ENCODE data around the gene TSPAN9.

Gene TSPAN9

DNA sequence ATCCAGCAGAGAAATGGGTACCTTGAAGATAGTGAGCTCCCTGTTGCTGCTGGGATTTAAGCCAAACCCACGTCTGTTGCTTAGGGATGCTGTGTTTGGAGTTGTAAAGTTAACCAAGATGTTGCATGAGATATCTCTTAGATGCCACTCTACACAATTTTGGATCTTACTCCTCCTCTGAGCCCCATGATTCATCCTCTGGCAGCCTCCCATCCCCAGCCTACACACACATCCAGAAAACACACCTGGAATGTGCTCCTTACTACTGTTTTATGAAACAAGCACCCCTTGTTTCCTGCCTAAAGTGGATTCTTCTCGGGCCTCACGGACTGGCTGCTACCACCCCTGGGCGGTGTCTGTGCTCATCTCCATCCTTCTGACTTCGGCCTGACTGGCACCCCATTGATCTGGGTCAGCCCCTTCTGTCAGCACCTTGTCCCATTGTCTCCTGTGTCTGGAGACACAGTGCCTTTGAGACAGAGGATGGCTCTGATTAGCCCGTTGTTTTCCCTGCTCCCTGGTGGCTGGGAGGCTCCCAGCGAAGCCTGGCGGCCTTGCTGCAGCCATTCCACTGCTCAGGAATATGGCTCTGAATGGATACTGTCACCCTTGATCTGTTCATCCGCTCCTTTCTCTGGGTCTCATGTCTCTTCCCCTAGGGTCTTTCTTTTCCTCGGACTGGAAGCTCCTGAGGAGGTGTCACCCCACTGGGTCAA is 24.3 kb downstream of the TSPAN9 start:
- DNase-seq (ENCODE audit: low spot score), result no peak

DNA sequence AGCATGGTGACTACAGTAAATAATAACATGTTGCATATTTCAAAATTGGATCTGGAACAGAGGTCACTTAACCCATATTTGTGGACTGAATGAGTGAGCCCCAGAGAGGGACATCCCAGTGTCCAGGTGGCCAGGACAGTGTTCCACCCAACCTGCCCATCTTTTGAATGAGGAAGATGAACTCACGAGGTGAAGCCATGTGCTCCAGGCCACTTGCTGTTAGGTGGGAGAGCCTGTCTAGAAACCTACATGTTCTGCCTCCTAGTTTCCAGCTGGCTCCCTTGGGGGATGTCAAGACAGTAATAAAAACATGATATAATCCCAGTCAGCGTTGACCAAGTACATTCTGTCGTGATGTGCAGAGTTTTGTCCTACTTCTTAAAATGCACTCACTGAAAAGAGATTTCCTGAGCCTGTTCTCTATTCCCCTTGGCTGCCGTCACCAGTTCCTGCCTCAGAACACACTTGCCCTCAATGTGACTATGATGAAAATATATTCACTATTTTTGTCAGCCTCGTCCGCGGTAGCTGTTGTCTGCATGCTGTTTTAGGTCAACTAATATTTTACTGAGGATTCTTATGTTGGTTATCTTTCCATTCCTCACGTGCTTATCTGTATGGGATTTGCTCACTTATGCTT is 25.7 kb downstream of the TSPAN9 start:
- DNase-seq (ENCODE audit: low spot score), result no peak

DNA sequence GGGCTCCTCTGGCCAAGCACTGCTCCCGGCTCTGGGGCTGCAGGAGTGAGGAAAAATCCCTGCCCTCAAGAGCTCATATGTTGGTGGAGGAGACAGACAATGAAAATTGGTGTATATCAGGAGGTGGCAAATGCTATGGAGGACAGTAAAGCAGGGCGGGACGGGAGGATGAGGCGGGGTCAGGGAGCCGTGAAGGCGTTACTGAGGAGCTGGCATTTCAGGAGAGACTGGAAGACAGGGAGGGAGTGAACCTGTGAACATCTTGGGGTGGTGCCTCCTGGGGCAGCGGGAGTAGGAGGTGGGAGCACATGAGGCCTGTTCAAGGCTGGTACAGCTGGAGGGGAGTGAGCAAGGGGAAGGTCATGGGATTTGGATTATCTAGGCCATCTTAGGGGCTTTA is 26.6 kb downstream of the TSPAN9 start:
- no peak for DNase-seq (ENCODE audit: low spot score)

DNA sequence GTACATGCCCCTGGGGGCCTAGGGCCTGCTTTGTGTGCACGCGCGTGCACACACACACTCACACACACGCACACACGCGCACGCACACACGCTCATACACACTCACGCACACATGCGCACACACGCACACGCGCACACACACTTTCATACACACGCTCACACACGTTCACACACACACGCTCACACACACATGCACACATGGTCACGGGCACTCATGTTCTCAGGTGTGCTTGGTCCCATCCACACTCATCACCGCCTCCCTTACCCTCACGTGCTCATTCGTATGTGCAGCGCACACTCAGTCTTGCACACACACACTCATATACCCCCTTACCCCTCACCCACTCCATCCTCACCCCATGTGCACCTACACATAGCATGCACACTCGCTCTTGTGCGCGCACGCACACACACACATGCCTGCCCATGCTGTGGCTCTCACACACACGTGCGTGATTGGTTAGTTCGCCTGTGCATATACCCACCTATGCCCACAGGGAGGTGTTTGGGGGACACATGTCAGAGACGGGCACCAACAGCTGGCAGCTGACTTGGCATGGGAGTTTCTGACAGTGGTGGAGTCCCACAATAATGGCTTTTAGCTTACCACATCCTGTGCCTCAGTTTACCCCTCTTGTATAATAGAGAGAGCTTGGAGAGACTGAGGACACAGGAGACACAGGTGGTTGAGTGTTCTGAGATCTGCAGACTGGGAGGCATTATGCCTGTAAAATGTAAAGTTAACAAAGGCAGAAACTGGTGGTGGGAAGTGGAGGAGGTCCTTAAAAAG is 28.7 kb downstream of the TSPAN9 start:
- DNase-seq (ENCODE audit: low spot score), result no peak

DNA sequence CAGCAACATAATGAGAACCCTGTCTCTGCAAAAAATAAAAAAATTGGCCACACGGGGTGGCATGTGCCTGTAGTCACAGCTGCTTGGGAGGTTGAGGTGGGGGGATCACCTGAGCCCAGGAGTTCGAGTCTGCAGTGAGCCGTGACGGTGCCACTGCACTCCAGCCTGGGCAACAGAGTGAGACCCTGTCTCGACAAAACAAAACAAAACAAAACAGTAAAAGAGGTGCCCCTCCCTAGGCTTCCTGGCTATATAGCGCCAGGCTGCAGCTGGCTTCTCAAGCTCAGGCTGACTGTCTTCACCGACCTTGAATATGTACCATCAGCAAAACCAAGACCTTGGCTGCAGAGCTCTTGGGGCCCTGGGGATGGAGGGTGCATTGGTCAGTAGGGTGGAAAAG is 29.4 kb downstream of the TSPAN9 start:
- no peak for DNase-seq (ENCODE audit: low spot score)

DNA sequence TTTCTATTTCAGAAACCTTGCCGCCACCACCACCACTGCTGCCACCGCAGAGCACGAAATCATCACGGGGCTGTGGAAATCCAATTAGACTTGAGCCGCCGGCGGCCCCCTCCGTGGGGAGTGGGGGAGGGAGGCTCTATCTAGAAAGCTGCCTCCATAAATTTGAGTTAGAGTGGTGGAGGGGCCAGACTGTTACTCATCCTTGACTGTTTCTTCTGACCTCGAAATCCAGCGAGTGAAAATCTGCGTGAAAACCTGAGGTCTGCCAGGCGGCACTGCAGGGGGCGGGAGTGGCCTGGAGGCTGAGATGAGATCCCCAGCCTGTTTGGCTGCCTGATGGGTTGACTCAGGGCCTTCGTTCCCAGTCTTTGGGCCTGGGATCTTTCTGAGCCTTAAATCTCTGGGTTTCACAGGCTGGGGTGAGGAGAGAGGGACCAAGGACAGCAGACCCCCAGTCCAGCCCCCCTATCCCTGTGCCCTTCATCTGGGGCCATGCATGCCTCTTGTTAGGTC is 29.9 kb downstream of the TSPAN9 start:
- DNase-seq (ENCODE audit: low spot score), result no peak

DNA sequence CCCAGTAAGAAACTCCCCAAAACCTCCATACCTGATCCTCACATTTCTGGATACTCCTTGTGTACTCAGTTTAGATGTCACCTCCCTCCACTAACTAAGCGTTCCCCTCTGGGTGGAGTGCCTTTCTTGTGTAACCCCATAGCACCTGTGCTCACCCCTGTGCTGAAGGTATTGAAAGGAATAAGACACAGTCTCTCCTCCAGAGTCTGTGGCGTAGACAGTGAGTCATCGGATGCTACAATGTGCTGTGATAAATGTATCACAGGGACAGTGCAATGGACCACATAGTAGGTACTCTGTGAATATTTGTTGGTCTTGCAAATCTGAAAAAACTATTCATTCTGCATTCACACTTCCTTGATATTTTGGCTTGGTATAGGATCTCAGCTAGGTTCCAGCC is 30.8 kb downstream of the TSPAN9 start:
- no peak for DNase-seq (ENCODE audit: low spot score)

DNA sequence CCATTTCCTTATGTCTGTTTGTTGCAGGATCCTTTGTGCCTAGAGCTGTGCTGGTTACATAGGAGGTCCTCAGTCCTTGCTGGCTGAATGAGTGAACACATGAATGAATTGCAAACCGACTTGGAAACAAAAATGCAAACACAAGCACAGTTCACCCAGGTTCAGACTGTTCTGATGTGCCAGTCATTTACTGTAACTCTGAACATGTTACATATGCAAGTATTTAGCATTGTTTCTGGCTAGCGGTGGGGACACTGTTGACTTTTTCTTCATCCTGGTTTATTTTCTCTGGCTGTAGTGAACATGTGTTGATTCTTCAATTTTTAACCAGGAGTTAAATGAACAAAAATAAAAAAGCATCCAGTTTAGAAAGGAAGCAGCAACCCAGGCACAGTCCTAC is 33.4 kb downstream of the TSPAN9 start:
- DNase-seq (ENCODE audit: low spot score), result no peak

DNA sequence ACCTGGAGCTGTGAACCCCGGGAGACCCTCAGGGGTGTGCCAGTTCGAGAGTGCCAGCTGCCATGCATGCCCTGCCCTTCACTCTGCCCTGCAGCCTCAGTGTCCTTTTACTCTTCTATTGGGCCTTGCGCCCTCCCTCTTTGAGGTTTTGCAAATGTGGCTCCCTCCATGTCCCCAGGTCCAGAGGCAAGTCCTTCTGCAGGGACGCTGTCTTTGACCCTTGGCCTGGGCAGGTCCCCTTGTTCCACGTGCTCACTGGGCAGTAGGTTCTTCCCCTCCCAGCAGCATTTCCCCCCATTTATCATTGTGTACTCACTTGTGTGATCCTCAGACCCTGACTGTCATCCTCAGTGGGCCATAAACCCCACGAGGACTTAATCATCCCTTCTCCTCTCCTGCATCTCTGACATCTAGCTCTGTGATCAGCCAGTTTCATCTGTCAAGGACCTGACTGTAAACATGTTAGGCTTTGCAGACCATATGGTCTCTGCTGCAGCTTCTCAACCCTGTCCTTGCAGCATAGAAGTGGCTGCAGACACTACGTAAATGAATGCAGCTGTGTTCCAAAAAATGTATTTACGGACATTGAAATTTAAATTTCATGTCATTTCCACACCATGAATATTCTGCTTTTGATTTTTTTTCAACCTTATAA is 36.6 kb downstream of the TSPAN9 start:
- no peak for DNase-seq (ENCODE audit: low spot score)

DNA sequence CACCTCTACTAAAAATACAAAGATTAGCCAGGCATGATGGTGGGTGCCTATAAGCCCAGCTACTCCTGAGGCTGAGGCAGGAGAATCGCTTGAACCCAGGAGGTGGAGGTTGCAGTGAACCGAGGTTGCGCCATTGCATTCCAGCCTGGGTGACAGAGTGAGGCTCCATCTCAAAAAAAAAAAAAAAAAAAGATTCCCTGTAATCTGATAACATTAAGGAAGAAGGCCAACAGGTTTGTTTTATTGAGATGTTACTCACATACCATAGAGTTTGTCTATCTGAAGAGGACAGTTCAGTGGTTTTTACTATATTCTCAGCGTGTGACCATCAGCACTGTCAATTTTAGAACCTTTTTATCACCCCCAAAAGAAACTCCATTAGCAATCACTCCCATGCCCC is 37.5 kb downstream of the TSPAN9 start:
- no peak for DNase-seq (ENCODE audit: low spot score)

DNA sequence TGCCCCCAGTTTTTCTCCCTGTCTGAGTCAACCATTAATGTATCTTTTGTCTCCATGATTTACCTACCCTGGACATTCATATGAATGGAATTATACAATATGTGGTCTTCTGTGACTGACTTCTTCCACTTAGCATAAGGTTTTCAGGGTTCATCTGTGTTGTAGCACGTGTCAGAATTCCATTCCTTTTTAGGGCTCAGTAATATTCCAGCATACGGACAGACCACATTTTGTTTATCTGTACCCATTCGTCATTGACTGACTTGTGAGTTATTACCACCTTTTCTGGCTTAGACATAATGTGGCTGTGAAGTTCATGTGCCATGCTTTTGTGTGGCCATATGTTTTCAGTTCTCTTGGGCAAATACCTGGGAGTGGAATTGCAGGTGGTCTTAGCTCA is 37.9 kb downstream of the TSPAN9 start:
- DNase-seq (ENCODE audit: low spot score), result no peak

DNA sequence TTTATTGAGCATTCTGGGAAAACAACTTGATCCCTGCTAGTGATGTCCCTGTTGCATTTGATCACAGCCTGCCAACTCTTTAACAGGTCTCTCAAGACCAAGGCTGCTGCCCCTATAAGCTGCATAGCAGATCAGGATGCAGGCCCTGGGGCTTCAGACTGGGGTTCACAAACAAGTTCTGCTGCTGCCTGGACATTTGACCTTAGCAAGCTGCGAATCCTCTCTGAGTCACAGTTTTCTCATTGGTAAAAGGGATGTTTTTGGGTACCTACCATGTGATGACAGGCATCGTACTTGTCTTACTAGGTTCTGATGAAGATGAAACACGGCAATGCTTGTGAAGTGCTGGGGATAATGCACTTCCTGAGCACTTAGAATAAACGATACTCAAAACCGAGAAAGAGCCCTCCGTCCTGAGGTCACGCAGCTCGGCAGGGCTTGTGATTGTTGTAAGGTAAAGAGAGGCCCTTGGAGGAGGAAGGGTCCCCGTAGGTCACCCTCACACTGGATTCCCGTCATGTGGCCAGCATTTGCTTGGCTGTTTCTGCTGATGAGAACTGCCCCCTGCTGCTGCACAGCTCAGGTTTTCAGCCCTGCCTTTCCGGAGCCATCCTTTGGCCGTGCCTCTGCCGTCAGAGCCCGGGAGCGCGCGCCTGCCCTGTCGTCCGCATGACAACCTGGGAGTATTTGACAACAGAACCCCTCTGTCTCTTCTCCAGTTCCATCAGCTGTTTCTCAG is 39.1 kb downstream of the TSPAN9 start:
- no peak for DNase-seq (ENCODE audit: low spot score)

DNA sequence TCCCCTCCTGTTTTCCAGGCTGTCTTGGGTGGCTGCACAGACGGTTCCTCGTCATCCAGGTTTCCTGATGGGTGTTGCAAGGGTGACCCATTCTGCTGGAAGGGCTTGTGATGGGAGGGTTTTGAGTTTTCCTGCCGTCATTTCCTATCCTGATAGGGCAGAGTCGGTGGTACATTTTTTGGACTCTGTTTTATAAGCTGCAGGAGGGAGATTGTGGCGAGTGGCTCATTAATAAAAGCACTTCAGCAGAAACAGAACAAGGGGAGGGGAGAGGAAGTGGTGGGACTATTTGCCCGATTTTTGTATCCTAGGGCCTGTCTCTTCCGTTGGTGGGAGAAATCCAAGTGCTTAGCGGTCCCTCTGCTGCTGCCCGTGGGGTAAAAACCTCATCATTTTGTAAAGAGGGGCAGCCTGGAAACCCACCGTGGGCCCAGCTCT is 40.0 kb downstream of the TSPAN9 start:
- DNase-seq (ENCODE audit: low spot score), result no peak

DNA sequence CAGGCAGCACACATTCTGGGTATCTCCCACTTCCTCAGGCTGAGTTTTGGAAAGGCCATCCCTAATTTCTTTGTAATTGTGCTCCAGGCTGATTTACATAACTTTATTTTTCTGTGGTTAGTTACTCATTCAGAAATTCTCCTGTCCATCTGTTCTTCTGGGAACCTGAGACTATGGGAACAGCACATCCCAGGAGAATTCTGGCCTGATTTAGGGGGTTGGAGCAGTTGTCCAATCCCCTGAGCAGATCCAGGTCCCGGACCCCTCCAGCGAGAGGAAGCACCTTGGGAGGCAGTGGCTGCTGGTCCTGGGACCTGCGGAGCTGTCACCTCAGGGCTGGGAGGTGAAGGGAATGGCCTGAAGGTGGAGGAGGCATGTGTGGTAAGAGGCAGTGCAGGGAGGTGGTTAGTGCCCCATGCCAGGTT is 40.4 kb downstream of the TSPAN9 start:
- no peak for DNase-seq (ENCODE audit: low spot score)

DNA sequence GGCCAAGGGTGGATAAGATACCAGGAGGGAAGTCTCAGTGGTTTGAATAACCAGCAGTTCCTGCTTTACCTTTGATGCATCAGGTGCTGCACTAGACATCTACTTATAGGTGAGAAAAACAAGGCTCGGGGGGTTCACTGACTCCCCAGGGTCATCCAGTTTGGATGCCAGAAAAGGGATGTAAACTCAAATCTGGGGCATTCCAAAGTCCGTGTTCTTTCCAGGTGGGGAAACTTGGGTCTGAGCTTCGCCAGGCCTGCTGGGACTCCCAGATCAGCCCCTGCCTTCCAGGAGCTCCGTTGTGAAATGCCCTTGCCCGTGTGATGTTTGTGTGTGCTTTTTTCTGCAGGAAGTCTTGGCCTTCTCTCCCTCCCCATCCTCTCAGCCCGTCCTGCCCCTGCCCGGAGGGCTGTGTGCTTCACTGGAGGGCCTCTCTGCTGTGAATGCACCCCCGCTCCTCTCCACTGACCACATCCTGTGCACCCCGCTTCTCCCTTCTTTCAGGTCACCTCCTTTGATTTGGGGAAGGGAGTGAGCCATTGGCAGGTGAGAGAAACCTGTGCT is 42.1 kb downstream of the TSPAN9 start:
- no peak for DNase-seq (ENCODE audit: low spot score)

DNA sequence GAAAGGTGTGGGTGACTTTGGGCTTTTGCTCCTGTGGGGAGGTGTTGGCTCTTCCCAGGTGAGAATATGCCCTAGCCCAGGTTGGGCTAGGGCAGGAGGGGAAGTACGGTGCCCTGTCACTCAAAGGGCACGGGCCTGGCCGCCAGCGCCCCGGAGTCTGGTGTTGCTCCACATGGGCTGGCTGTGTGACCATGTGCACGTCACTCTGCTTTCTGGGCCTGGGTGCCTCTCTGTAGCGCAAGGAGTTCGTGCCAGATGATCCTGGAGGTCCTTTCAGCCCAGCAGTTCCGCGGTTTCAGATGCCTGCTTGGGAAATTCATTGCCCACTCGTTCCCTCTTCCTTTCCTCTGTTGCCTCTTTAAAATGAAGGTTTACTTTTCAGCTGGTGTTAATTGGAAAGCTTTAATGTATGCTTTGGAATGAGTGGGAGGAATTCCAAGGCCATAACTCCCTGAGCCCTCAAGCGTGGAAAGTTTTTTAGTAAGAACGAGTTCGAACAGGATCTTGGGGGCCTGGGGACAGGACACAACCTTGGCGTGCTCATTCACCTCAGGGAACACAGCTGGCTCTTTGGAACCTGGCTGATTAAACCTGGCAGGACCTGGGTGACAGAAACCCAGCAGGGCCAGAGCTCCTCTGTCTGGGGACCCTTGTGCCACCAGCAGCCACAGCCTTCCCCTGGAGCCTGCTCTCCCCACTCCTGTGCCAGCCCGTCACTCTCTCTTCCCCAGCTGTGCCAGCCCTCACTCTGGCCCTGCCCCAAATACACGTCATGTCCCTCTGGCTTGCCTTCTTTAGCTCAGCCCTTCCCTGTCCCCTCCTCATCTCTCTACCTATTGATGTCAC is 42.8 kb downstream of the TSPAN9 start:
- DNase-seq (ENCODE audit: low spot score), result no peak

DNA sequence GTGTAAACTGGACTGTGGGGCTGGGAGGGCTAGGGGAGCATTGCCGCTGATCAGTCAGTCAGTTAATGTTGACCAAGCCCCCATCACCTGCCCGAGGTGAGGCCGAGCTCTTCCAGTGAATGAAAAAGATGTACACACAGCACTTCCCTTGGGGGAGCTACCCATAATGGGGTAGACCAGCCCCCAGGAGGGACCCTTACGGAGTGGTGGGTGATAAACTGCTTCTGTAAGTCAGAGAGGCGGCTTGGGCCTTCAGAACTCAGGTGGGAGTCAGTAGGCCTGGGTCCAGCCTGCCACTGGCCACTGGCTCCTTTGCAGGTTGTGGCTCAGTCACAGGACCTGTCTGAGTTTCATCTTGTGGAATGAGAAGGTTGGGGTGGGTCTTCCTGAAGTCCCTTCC is 43.5 kb downstream of the TSPAN9 start:
- no peak for DNase-seq (ENCODE audit: low spot score)

DNA sequence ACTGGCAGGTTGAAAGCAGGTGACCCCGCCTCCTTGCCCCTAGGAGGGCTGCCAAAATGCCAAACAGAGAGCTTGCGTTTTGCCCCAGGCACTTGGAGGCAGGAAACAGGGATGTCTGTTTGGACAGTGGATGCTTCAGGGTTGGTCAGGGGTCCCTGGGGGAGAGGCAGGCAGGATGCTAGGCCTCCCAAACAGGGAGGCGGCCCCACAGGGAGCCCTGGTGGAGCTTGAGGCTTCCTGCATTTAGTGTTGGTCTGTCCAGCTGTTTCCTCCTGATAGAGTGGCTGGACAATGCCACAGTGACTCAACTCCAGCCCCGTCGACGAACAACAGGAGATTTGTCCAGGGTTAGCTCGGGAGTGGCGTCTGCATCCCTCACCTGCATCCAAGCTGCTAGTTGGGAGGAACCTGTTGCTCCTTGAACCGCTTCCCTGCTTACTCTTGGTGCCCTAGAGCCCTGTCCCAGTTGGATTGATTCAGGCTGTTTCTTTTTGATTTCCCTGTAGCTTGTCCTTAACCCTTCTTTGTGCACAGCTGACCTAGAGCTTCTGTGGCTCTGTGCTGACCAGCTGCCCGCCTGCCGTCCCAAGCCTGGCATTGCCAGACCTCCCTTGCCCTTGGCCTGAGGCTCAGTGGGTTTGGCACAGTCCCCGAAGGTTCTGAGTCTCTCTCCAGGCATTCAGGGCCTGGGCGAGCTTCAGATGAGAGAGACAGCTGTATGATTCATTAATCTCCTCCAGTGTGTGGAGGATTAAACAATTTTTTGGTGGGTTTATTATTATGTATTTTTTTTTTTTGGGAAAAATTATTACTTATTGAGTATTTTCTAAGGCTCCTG is 45.9 kb downstream of the TSPAN9 start:
- DNase-seq (ENCODE audit: low spot score), result no peak

DNA sequence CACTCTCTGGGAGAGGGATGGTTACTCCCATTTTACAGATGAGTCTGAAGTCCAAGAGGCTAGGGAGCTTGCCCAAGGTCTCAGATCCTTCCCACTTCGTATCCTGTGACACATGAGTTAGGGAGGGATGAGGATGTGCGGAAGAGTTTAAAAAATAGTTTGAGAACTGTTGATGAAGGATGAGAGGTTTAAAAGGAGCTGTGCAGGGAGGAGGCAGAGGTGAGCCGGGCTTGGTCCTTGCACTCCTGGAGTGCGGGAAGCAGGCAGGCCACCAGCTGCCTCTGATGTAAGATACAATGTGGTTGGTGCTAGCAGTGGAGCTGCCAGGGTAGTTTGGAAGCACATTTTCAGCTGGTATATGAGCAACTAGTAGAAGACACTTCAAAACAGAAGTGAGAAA is 46.5 kb downstream of the TSPAN9 start:
- DNase-seq (ENCODE audit: low spot score), result no peak

DNA sequence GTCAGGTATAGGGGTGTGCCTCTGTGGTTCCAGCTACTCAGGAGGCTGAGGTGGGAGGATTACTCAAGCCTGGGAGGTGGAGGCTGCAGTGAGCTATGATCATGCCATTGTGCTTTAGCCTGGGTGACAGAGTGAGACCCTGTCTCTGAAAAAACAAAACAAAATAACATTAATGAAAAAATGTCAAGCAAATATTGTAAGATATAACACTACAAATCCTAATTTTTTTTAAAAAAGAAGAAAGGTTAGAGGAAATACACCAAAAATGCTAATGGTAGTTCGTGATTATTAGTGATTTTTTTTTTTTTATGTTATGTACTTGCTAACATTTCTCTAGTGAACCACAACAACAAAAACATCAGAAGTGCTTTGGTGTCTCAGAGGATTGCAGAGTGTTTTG is 47.7 kb downstream of the TSPAN9 start:
- no peak for DNase-seq (ENCODE audit: low spot score)
